ENCODE measurements around the gene AQP9. TPM values are rescaled to one million over a fixed set of nuclear protein-coding genes. Genes with fewer than 3 reads are reported as not detected.

Gene AQP9
- total RNA-seq, 6 experiments from 2014 or later, result 72.9 to 350 (median 156) TPM

GRCh38 chr15:58163985-58164384, 25.8 kb downstream of the AQP9 start:
- no peak for ATAC-seq
- DNase-seq, result no peak
- H3K36me3 ChIP-seq, result peaks cover 0 to 31% (median 11%) of the 10 kb centered on the region in 4 donors
- TF ChIP-seq POLR2A (IDR thresholded peaks at IDR 0.05) (no peak), CTCF (IDR thresholded peaks at IDR 0.05) (no peak)
- H3K4me3 ChIP-seq, result no peak overlapping the region
- 65% methylated on average over 4 of the region's 4 CpGs for WGBS (ENCODE audit: insufficient coverage, low coverage, low lambda C conversion rate, missing lambda C conversion rate)
- no peaks in the 10 kb centered on the region for H3K27me3 ChIP-seq
- H3K9me3 ChIP-seq, result no peaks in the 10 kb centered on the region
- H3K27ac ChIP-seq, result no peak overlapping the region
- intact Hi-C loops (cut with DNase I), result no loop called here
- H3K4me1 ChIP-seq, result peaks cover 0 to 32% (median 13%) of the 10 kb centered on the region in 4 donors

GRCh38 chr15:58164926-58165325, 26.7 kb downstream of the AQP9 start:
- no peak overlapping the region for H3K4me3 ChIP-seq
- no peak for DNase-seq
- no peaks in the 10 kb centered on the region for H3K9me3 ChIP-seq
- no peak overlapping the region for H3K27ac ChIP-seq
- WGBS (ENCODE audit: insufficient coverage, low coverage, low lambda C conversion rate, missing lambda C conversion rate), result 88% methylated on average over 1 of the region's 1 CpG
- peaks cover 0 to 24% (median 9%) of the 10 kb centered on the region in 4 donors for H3K4me1 ChIP-seq
- no peaks in the 10 kb centered on the region for H3K27me3 ChIP-seq
- H3K36me3 ChIP-seq, result peaks cover 0 to 40% (median 12%) of the 10 kb centered on the region in 4 donors
- intact Hi-C loops (cut with DNase I), result no loop called here
- ATAC-seq, result no peak
- TF ChIP-seq CTCF (IDR thresholded peaks at IDR 0.05) (no peak), POLR2A (IDR thresholded peaks at IDR 0.05) (no peak)

- Histone ChIP-seq H3K27me3 (no peaks in the 10 kb centered on the region), H3K36me3 (peaks cover 0 to 46% (median 14%) of the 10 kb centered on the region in 4 donors), H3K27ac (no peak overlapping the region), H3K4me3 (no peak overlapping the region), H3K9me3 (no peaks in the 10 kb centered on the region), H3K4me1 (peaks cover 0 to 23% (median 8%) of the 10 kb centered on the region in 4 donors)
- intact Hi-C loops (cut with DNase I), result no loop called here
- TF ChIP-seq CTCF (IDR thresholded peaks at IDR 0.05) (no peak), POLR2A (IDR thresholded peaks at IDR 0.05) (no peak)
- DNase-seq, result peak; percentile 74 to 83 (median 82)
- ATAC-seq, result peak; percentile 79 to 89 (median 80)
These were observed 27.5 kb downstream of the AQP9 start for GRCh38 chr15:58165661-58166060.

GRCh38 chr15:58167095-58167691, 29.0 kb downstream of the AQP9 start:
- DNase-seq (no peak), ATAC-seq (peak in 1 of 4 donors; percentile 5)
- 32% methylated on average over 2 of the region's 3 CpGs for WGBS (ENCODE audit: insufficient coverage, low coverage, low lambda C conversion rate, missing lambda C conversion rate)
- TF ChIP-seq CTCF (IDR thresholded peaks at IDR 0.05), result no peak
- TF ChIP-seq POLR2A (IDR thresholded peaks at IDR 0.05), result no peak
- intact Hi-C loops (cut with DNase I), result no loop called here
- Histone ChIP-seq H3K4me1 (peaks cover 0 to 15% (median 7%) of the 10 kb centered on the region in 4 donors), H3K27me3 (no peaks in the 10 kb centered on the region), H3K9me3 (no peaks in the 10 kb centered on the region), H3K27ac (no peak overlapping the region), H3K4me3 (no peak overlapping the region), H3K36me3 (peaks cover 0 to 57% (median 17%) of the 10 kb centered on the region in 4 donors)
